Measurements from ENCODE around the gene PROX2. TPM values are rescaled to one million over a fixed set of nuclear protein-coding genes. Genes with fewer than 3 reads are reported as not detected.

PROX2 gene
- total and polyA plus RNA-seq, 2 experiments from 2014 or later, result 0.05 TPM; not detected in 1

- Histone ChIP-seq H3K9me3 (ENCODE audit: low read depth) (no peaks in the 10 kb centered on the region), H3K9ac (peak overlapping the region; percentile 54), H3K27me3 (replicated peaks; ENCODE audit: insufficient read depth) (no peaks in the 10 kb centered on the region), H3F3A (ENCODE audit: insufficient read depth) (peaks cover 76% of the 10 kb centered on the region), H4K20me1 (ENCODE audit: insufficient read depth) (peaks cover 32% of the 10 kb centered on the region), H3K4me3 (0 out of 2 replicates have a peak overlapping the region, but pooled peaks have one; percentile 30), H3K27ac (peak overlapping the region; percentile 87), H3K79me2 (ENCODE audit: insufficient read depth) (peaks cover 86% of the 10 kb centered on the region), H3K4me1 (ENCODE audit: insufficient read depth) (peaks cover 55% of the 10 kb centered on the region), H3K9me2 (ENCODE audit: insufficient read depth) (no peaks in the 10 kb centered on the region), H3K36me3 (ENCODE audit: low read depth) (peaks cover 13% of the 10 kb centered on the region; the same call in 1 of the 2 replicates), H3K4me2 (ENCODE audit: unreplicated experiment) (peak overlapping the region; percentile 58), H2AFZ (no peak overlapping the region)
- DNase-seq, result peak; percentile 97
- in situ Hi-C loops (cut with MboI), result no loop called here
- TF ChIP-seq EZH2 (IDR thresholded peaks at IDR 0.05; ENCODE audit: insufficient read depth, poor library complexity, severe bottlenecking), result no peak
- 0 out of 2 replicates have a peak, but pooled peaks have one; percentile 58 for TF ChIP-seq EZH2phosphoT487 (IDR thresholded peaks at IDR 0.05; ENCODE audit: insufficient read depth, low read depth)
- WGBS, 2 experiments (ENCODE audit: low coverage in 1 of 2, low lambda C conversion rate in 2 of 2, missing lambda C conversion rate in 2 of 2), result 4 to 23% methylated on average over 3 of the region's 3 CpGs
Observed at GRCh38 chr14:74886001-74886400, 10.1 kb upstream of the PROX2 start.

- DNase-seq, result peak; percentile 90
- peak overlapping the region; percentile 93 for H3K4me3 ChIP-seq
- TF ChIP-seq EZH2 (IDR thresholded peaks at IDR 0.05; ENCODE audit: insufficient read depth, poor library complexity, severe bottlenecking) (no peak), EZH2phosphoT487 (IDR thresholded peaks at IDR 0.05; ENCODE audit: insufficient read depth, low read depth) (no peak)
- H4K20me1 ChIP-seq (ENCODE audit: insufficient read depth), result peaks cover 18% of the 10 kb centered on the region; the same call in 1 of the 2 replicates
- H3K27ac ChIP-seq, result peak overlapping the region; percentile 96
- H3K36me3 ChIP-seq (ENCODE audit: low read depth), result no peaks in the 10 kb centered on the region
- H3K4me1 ChIP-seq (ENCODE audit: insufficient read depth), result peaks cover 38% of the 10 kb centered on the region
- no peaks in the 10 kb centered on the region for H3K9me2 ChIP-seq (ENCODE audit: insufficient read depth)
- peak overlapping the region; percentile 98 for H3K9ac ChIP-seq
- no peaks in the 10 kb centered on the region for H3K9me3 ChIP-seq (ENCODE audit: low read depth)
- no peaks in the 10 kb centered on the region for H3K27me3 ChIP-seq (replicated peaks; ENCODE audit: insufficient read depth)
- H3F3A ChIP-seq (ENCODE audit: insufficient read depth), result peaks cover 47% of the 10 kb centered on the region
- 1 to 4% methylated on average over 29 to 39 of the region's 49 CpGs for WGBS, 2 experiments (ENCODE audit: low coverage in 1 of 2, low lambda C conversion rate in 2 of 2, missing lambda C conversion rate in 2 of 2)
- peak overlapping the region; percentile 98 for H2AFZ ChIP-seq
- peaks cover 49% of the 10 kb centered on the region for H3K79me2 ChIP-seq (ENCODE audit: insufficient read depth)
- peak overlapping the region; percentile 96 for H3K4me2 ChIP-seq (ENCODE audit: unreplicated experiment)
- in situ Hi-C loops (cut with MboI), result no loop called here
Observed at GRCh38 chr14:74882103-74882920, 6.4 kb upstream of the PROX2 start.

GRCh38 chr14:74881431-74882102 is 5.6 kb upstream of the PROX2 start, which contains the start of gene DLST:
DLST (plus strand) TSS chr14:74881916; CDS start chr14:74881954, 38 bp downstream.
- Histone ChIP-seq H3K27me3 (replicated peaks; ENCODE audit: insufficient read depth) (no peaks in the 10 kb centered on the region), H3K79me2 (ENCODE audit: insufficient read depth) (peaks cover 42% of the 10 kb centered on the region), H3K9ac (peak within 1 kb of the TSS; percentile 98), H3K4me2 (ENCODE audit: unreplicated experiment) (peak within 1 kb of the TSS; percentile 96), H3K4me3 (peak within 1 kb of the TSS; percentile 93), H3K9me2 (ENCODE audit: insufficient read depth) (no peaks in the 10 kb centered on the region), H2AFZ (peak within 1 kb of the TSS; percentile 98), H3K36me3 (ENCODE audit: low read depth) (no peaks in the 10 kb centered on the region), H3K9me3 (ENCODE audit: low read depth) (no peaks in the 10 kb centered on the region), H3F3A (ENCODE audit: insufficient read depth) (peaks cover 39% of the 10 kb centered on the region), H3K27ac (peak within 1 kb of the TSS; percentile 96), H4K20me1 (ENCODE audit: insufficient read depth) (peaks cover 15% of the 10 kb centered on the region; the same call in 1 of the 2 replicates), H3K4me1 (ENCODE audit: insufficient read depth) (peaks cover 30% of the 10 kb centered on the region)
- in situ Hi-C loops (cut with MboI), result no loop called here
- peak; percentile 93 for DNase-seq
- WGBS, 2 experiments (ENCODE audit: low coverage in 1 of 2, low lambda C conversion rate in 2 of 2, missing lambda C conversion rate in 2 of 2), result 1% methylated on average over 38 to 44 of the region's 53 CpGs
- TF ChIP-seq EZH2phosphoT487 (IDR thresholded peaks at IDR 0.05; ENCODE audit: insufficient read depth, low read depth), result no peak
- TF ChIP-seq EZH2 (IDR thresholded peaks at IDR 0.05; ENCODE audit: insufficient read depth, poor library complexity, severe bottlenecking), result no peak

- H4K20me1 ChIP-seq (ENCODE audit: insufficient read depth), result peaks cover 10% of the 10 kb centered on the region; the same call in 1 of the 2 replicates
- peaks cover 13% of the 10 kb centered on the region for H3K4me1 ChIP-seq (ENCODE audit: insufficient read depth)
- H3K36me3 ChIP-seq (ENCODE audit: low read depth), result no peaks in the 10 kb centered on the region
- TF ChIP-seq EZH2 (IDR thresholded peaks at IDR 0.05; ENCODE audit: insufficient read depth, poor library complexity, severe bottlenecking) (no peak), EZH2phosphoT487 (IDR thresholded peaks at IDR 0.05; ENCODE audit: insufficient read depth, low read depth) (no peak)
- no peaks in the 10 kb centered on the region for H3K9me2 ChIP-seq (ENCODE audit: insufficient read depth)
- peaks cover 22% of the 10 kb centered on the region for H3F3A ChIP-seq (ENCODE audit: insufficient read depth)
- in situ Hi-C loops (cut with MboI), result no loop called here
- no peaks in the 10 kb centered on the region for H3K27me3 ChIP-seq (replicated peaks; ENCODE audit: insufficient read depth)
- no peaks in the 10 kb centered on the region for H3K9me3 ChIP-seq (ENCODE audit: low read depth)
- no peak overlapping the region for H3K9ac ChIP-seq
- H3K79me2 ChIP-seq (ENCODE audit: insufficient read depth), result peaks cover 28% of the 10 kb centered on the region
- DNase-seq, result no peak
- 48 to 52% methylated on average over 3 of the region's 3 CpGs for WGBS, 2 experiments (ENCODE audit: low coverage in 1 of 2, low lambda C conversion rate in 2 of 2, missing lambda C conversion rate in 2 of 2)
- no peak overlapping the region for H3K4me2 ChIP-seq (ENCODE audit: unreplicated experiment)
- no peak overlapping the region for H3K4me3 ChIP-seq
- no peak overlapping the region for H2AFZ ChIP-seq
- no peak overlapping the region for H3K27ac ChIP-seq
Observed at GRCh38 chr14:74879427-74880182, 3.7 kb upstream of the PROX2 start.

Data from GM23248 (cell line).